DND-41 (cell line): Measurements from ENCODE around the gene DNAH14.
A peak's percentile ranks its signal among the peaks of the same experiment; 100 is the strongest.
"Not testable (repeated sequence)": the region's sequence is repeated elsewhere in the genome, so short reads cannot be mapped to it uniquely, and the experiment has no call there.

Experiments
- ATAC-seq: fragments of 200-7000 bp; cut with Tn5 transposase; 3 replicates; pipeline ENCODE4 v1.9.1; 2021; ENCODE audit warnings: low read depth; ENCODE audit not compliant: insufficient read depth
- DNase-seq: peaks from one replicate; pipeline ENCODE4 v3.0.0-alpha.2; 2020
- H2AFZ ChIP-seq: 2 replicates; pipeline ENCODE4 v1.6.0; 2012; ENCODE audit warnings: low read depth, low read length
- H3K27ac ChIP-seq: 2 replicates; pipeline ENCODE4 v1.5.1; 2012; ENCODE audit warnings: low read length, inconsistent platforms
- H3K27me3 ChIP-seq: fragments of 200-600 bp; sonication (generic); 2 replicates; pipeline ENCODE4 v1.6.0; 2012; ENCODE audit warnings: low read length, mild to moderate bottlenecking, inconsistent platforms; ENCODE audit not compliant: insufficient read depth, poor library complexity
- H3K36me3 ChIP-seq: 2 replicates; pipeline ENCODE4 v1.5.1; 2012; ENCODE audit warnings: low read length, inconsistent platforms; ENCODE audit not compliant: insufficient read depth
- H3K4me1 ChIP-seq: 2 replicates; pipeline ENCODE4 v1.5.1; 2012; ENCODE audit warnings: mild to moderate bottlenecking, low read length; ENCODE audit not compliant: insufficient read depth
- H3K4me2 ChIP-seq: 2 replicates; pipeline ENCODE4 v1.6.0; 2012; ENCODE audit warnings: mild to moderate bottlenecking, moderate library complexity, low read length, inconsistent platforms; ENCODE audit not compliant: insufficient read depth
- H3K4me3 ChIP-seq, 2 experiments: fragments of 200-600 bp in 1 of 2; shearing (Covaris generic) in 1 of 2; 2 replicates each; pipeline ENCODE4 v1.5.1; 2012 to 2016; ENCODE audit warnings: inconsistent platforms in 2 of 2, low read length in 2 of 2, mild to moderate bottlenecking in 2 of 2, low read depth in 1 of 2, moderate library complexity in 1 of 2
- H3K79me2 ChIP-seq: 2 replicates; pipeline ENCODE4 v1.6.0; 2012; ENCODE audit warnings: low read length, inconsistent platforms; ENCODE audit not compliant: insufficient read depth
- H3K9ac ChIP-seq: 2 replicates; pipeline ENCODE4 v1.6.0; 2012; ENCODE audit warnings: low read depth, mild to moderate bottlenecking, inconsistent platforms, low read length, moderate library complexity
- H3K9me3 ChIP-seq: 2 replicates; pipeline ENCODE4 v1.5.1; 2012; ENCODE audit warnings: low read length, moderate library complexity, mild to moderate bottlenecking, inconsistent platforms; ENCODE audit not compliant: insufficient read depth, severe bottlenecking
- H4K20me1 ChIP-seq: 2 replicates; pipeline ENCODE4 v1.6.0; 2012; ENCODE audit warnings: low read length; ENCODE audit not compliant: insufficient read depth
- EZH2 ChIP-seq: IDR thresholded peaks from 3 replicates; pipeline ENCODE4 v1.6.1; 2012; ENCODE audit warnings: borderline replicate concordance, low read depth, mild to moderate bottlenecking, moderate library complexity, low read length, inconsistent platforms; ENCODE audit not compliant: severe bottlenecking
- TF ChIP-seq, protein P1 (sequence below): IDR thresholded peaks from 2 replicates; pipeline ENCODE4 v1.5.1; 2012; ENCODE audit warnings: borderline replicate concordance, low read length, moderate library complexity, mild to moderate bottlenecking; ENCODE audit not compliant: poor library complexity, severe bottlenecking; ENCODE audit errors: extremely low read depth

The DNAH14 gene

DNA sequence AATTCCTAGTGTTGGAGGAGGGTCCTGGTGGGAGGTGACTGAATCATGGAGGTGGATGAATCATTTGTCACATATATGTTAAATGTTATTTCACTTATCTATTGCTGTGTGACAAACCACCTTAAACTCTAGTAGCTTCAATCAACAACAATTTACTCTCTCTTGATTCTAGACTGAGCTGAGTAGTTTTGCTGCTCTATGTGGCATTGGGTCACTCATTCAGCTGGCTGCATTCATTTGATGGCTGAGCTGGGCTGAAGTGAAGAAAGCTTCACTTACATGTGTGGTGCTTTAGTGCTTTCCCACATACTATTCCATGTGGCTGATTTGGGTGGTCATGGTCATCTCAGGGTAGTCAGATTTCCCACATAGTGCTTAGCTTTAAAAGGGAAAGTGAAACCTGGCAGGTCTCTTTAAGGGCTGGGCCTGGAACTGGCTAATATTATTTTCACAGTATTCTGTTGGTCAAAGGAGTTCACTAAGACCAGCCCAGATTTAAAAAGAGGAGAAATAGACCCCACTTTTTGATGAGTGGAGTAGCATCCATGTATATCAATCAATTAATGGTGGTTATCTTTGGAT, 10.5 kb downstream of the DNAH14 start:
- TF ChIP-seq EZH2, result no peak

DNA sequence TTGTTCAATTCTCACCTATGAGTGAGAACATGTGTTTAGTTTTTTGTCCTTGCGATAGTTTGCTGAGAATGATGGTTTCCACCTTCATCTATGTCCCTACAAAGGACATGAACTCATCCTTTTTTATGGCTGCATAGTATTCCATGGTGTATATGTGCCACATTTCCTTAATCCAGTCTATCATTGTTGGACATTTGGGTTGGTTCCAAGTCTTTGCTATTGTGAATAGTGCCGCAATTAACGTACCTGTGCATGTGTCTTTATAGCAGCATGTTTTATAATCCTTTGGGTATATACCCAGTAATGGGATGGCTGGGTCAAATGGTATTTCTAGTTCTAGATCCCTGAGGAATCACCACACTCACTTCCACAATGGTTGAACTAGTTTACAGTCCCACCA, 11.3 kb downstream of the DNAH14 start:
- H3K4me1 ChIP-seq, H4K20me1 ChIP-seq, H3K4me3 ChIP-seq, H3K27ac ChIP-seq, H2AFZ ChIP-seq, H3K9me3 ChIP-seq, H3K4me2 ChIP-seq, H3K27me3 ChIP-seq, ATAC-seq, H3K36me3 ChIP-seq, H3K9ac ChIP-seq, DNase-seq, H3K79me2 ChIP-seq: not testable (repeated sequence)

More for the DNA sequence above, 10.5 kb downstream of the DNAH14 start:
- H3K27me3 ChIP-seq, result no peaks in the 10 kb centered on the region
- no peaks in the 10 kb centered on the region for H3K79me2 ChIP-seq
- no peak overlapping the region for H2AFZ ChIP-seq
- H3K27ac ChIP-seq, result no peak overlapping the region
- no peaks in the 10 kb centered on the region for H4K20me1 ChIP-seq
- peak; percentile 63; the same call in 2 of the 3 replicates for ATAC-seq
- H3K9ac ChIP-seq, result no peak overlapping the region
- H3K36me3 ChIP-seq, result no peaks in the 10 kb centered on the region
- H3K4me3 ChIP-seq, result no peak overlapping the region
- no peaks in the 10 kb centered on the region for H3K9me3 ChIP-seq
- H3K4me2 ChIP-seq, result no peak overlapping the region
- H3K4me1 ChIP-seq, result no peaks in the 10 kb centered on the region
- DNase-seq, result no peak

DNA sequence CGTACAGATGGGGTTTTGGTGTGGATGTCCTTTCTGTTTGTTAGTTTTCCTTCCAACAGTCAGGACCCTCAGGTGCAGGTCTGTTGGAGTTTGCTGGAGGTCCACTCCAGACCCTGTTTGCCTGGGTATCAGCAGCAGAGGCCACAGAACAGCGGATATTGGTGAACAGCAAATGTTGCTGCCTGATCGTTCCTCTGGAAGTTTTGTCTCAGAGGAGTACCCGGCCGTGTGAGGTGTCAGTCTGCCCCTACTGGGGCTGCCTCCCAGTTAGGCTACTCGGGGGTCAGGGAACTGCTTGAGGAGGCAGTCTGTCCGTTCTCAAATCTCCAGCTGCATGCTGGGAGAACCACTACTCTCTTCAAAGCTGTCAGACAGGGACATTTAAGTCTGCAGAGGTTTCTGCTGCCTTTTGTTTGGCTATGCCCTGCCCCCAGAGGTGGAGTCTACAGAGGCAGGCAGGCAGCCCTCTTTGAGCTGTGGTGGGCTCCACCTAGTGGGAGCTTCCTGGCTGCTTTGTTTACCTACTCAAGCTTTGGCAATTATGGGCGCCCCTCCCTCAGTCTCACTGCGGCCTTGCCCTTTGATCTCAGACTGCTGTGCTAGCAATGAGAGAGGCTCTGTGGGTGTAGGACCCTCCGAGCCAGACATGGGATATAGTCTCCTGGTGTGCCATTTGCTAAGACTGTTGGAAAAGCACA, 16.3 kb downstream of the DNAH14 start:
- H3K27ac ChIP-seq, H3K9ac ChIP-seq, H4K20me1 ChIP-seq, H3K36me3 ChIP-seq, H3K27me3 ChIP-seq, H2AFZ ChIP-seq, H3K4me1 ChIP-seq, H3K79me2 ChIP-seq, ATAC-seq, H3K4me2 ChIP-seq, H3K4me3 ChIP-seq, H3K9me3 ChIP-seq: not testable (repeated sequence)
- TF ChIP-seq, protein P1, sequence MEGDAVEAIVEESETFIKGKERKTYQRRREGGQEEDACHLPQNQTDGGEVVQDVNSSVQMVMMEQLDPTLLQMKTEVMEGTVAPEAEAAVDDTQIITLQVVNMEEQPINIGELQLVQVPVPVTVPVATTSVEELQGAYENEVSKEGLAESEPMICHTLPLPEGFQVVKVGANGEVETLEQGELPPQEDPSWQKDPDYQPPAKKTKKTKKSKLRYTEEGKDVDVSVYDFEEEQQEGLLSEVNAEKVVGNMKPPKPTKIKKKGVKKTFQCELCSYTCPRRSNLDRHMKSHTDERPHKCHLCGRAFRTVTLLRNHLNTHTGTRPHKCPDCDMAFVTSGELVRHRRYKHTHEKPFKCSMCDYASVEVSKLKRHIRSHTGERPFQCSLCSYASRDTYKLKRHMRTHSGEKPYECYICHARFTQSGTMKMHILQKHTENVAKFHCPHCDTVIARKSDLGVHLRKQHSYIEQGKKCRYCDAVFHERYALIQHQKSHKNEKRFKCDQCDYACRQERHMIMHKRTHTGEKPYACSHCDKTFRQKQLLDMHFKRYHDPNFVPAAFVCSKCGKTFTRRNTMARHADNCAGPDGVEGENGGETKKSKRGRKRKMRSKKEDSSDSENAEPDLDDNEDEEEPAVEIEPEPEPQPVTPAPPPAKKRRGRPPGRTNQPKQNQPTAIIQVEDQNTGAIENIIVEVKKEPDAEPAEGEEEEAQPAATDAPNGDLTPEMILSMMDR, result peak; percentile 18
- DNase-seq, result peak; percentile 33

DNA sequence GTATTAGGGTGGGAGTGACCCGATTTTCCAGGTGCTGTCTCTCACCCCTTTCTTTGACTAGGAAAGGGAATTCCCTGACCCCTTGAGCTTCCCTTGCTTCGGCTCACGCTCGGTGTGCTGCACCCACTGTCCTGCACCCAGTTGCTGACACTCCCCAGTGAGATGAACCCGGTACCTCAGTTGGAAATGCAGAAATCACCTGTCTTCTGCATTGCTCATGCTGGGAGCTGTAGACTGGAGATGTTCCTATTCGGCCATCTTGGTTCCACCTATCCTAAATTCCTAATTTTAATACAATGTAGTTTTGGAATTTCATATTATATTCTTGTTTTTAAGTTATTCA, 16.8 kb downstream of the DNAH14 start:
- not testable (repeated sequence) for H3K4me1 ChIP-seq, H3K9me3 ChIP-seq, H3K9ac ChIP-seq, DNase-seq, H2AFZ ChIP-seq, H4K20me1 ChIP-seq, H3K4me2 ChIP-seq, H3K36me3 ChIP-seq, H3K4me3 ChIP-seq, H3K79me2 ChIP-seq, ATAC-seq, H3K27me3 ChIP-seq, H3K27ac ChIP-seq

DNA sequence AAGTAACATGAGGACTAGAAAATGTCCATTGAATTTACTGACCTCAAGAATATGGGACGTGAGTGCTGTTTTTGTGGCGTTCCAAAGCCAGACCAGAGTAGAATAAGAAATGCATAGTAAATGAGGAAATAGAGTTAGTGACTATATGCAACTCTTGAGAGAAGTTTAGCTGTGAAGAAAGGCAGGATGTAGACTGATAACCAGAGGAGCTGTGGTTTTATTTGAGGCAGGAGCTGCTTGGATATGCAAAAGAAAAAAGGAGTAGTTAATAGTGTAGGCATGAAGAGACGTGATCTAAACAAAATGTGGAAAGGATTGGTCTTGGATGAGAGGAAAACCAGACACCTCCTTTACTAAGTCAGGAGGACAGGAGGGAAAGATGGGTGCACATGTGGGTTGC, 28.2 kb downstream of the DNAH14 start:
- no peak overlapping the region for H3K9ac ChIP-seq
- H3K4me1 ChIP-seq, result no peaks in the 10 kb centered on the region
- H3K79me2 ChIP-seq, result no peaks in the 10 kb centered on the region
- no peaks in the 10 kb centered on the region for H3K9me3 ChIP-seq
- ATAC-seq (no peak), DNase-seq (no peak)
- no peaks in the 10 kb centered on the region for H4K20me1 ChIP-seq
- H3K27me3 ChIP-seq, result peaks cover 4% of the 10 kb centered on the region
- H2AFZ ChIP-seq, result no peak overlapping the region
- TF ChIP-seq, protein P1, result no peak
- TF ChIP-seq EZH2, result no peak
- H3K27ac ChIP-seq, result no peak overlapping the region
- H3K4me2 ChIP-seq, result no peak overlapping the region
- H3K36me3 ChIP-seq, result no peaks in the 10 kb centered on the region
- H3K4me3 ChIP-seq, result no peak overlapping the region
